ENCODE measurements around the gene GLRX3. TPM values are rescaled to one million over a fixed set of nuclear protein-coding genes. Genes with fewer than 3 reads are reported as not detected.

GLRX3 gene
- total RNA-seq, 1 donor from 2014 or later = 61.2 TPM

- no peak for DNase-seq (ENCODE audit: extremely low spot score, unreplicated experiment)
- Mint-ChIP-seq H3K36me3 (ENCODE audit: unreplicated experiment) (no peaks in the 10 kb centered on the region), H3K9me3 (ENCODE audit: unreplicated experiment) (no peaks in the 10 kb centered on the region), H3K27me3 (ENCODE audit: unreplicated experiment) (peaks cover 2% of the 10 kb centered on the region), H3K4me1 (ENCODE audit: unreplicated experiment) (peaks cover 9% of the 10 kb centered on the region), H3K4me3 (ENCODE audit: unreplicated experiment) (no peak overlapping the region), H3K27ac (ENCODE audit: unreplicated experiment) (no peak overlapping the region)
- TF ChIP-seq CTCF (IDR thresholded peaks at IDR 0.05) = no peak
These were observed 8.0 kb upstream of the GLRX3 start for GRCh38 chr10:130128062-130128781.

GRCh38 chr10:130128922-130129321 is 7.3 kb upstream of the GLRX3 start:
- no peak for DNase-seq (ENCODE audit: extremely low spot score, unreplicated experiment)
- Mint-ChIP-seq H3K36me3 (ENCODE audit: unreplicated experiment) (no peaks in the 10 kb centered on the region), H3K4me1 (ENCODE audit: unreplicated experiment) (peaks cover 9% of the 10 kb centered on the region), H3K9me3 (ENCODE audit: unreplicated experiment) (no peaks in the 10 kb centered on the region), H3K4me3 (ENCODE audit: unreplicated experiment) (no peak overlapping the region), H3K27me3 (ENCODE audit: unreplicated experiment) (peaks cover 2% of the 10 kb centered on the region), H3K27ac (ENCODE audit: unreplicated experiment) (no peak overlapping the region)
- TF ChIP-seq CTCF (IDR thresholded peaks at IDR 0.05) = no peak

GRCh38 chr10:130135676-130136225 is 440 bp upstream of the GLRX3 start:
- DNase-seq (ENCODE audit: extremely low spot score, unreplicated experiment) = no peak
- no peaks in the 10 kb centered on the region for H3K9me3 Mint-ChIP-seq (ENCODE audit: unreplicated experiment)
- H3K36me3 Mint-ChIP-seq (ENCODE audit: unreplicated experiment) = peaks cover 2% of the 10 kb centered on the region
- peak overlapping the region; percentile 88 for H3K4me3 Mint-ChIP-seq (ENCODE audit: unreplicated experiment)
- H3K4me1 Mint-ChIP-seq (ENCODE audit: unreplicated experiment) = peaks cover 30% of the 10 kb centered on the region
- H3K27me3 Mint-ChIP-seq (ENCODE audit: unreplicated experiment) = no peaks in the 10 kb centered on the region
- peak overlapping the region; percentile 87 for H3K27ac Mint-ChIP-seq (ENCODE audit: unreplicated experiment)
- no peak for TF ChIP-seq CTCF (IDR thresholded peaks at IDR 0.05)

- H3K9me3 Mint-ChIP-seq (ENCODE audit: unreplicated experiment) = no peaks in the 10 kb centered on the region
- H3K36me3 Mint-ChIP-seq (ENCODE audit: unreplicated experiment) = peaks cover 2% of the 10 kb centered on the region
- peak overlapping the region; percentile 79 for H3K27ac Mint-ChIP-seq (ENCODE audit: unreplicated experiment)
- DNase-seq (ENCODE audit: extremely low spot score, unreplicated experiment) = no peak
- peaks cover 37% of the 10 kb centered on the region for H3K4me1 Mint-ChIP-seq (ENCODE audit: unreplicated experiment)
- H3K27me3 Mint-ChIP-seq (ENCODE audit: unreplicated experiment) = no peaks in the 10 kb centered on the region
- TF ChIP-seq CTCF (IDR thresholded peaks at IDR 0.05) = no peak
- peak overlapping the region; percentile 80 for H3K4me3 Mint-ChIP-seq (ENCODE audit: unreplicated experiment)
These were observed 878 bp downstream of the GLRX3 start for GRCh38 chr10:130137090-130137448.

GRCh38 chr10:130137659-130138478 is 1.7 kb downstream of the GLRX3 start:
- Mint-ChIP-seq H3K4me1 (ENCODE audit: unreplicated experiment) (peaks cover 42% of the 10 kb centered on the region), H3K27ac (ENCODE audit: unreplicated experiment) (peak overlapping the region; percentile 79), H3K4me3 (ENCODE audit: unreplicated experiment) (peak overlapping the region; percentile 80), H3K36me3 (ENCODE audit: unreplicated experiment) (peaks cover 9% of the 10 kb centered on the region), H3K27me3 (ENCODE audit: unreplicated experiment) (no peaks in the 10 kb centered on the region), H3K9me3 (ENCODE audit: unreplicated experiment) (no peaks in the 10 kb centered on the region)
- DNase-seq (ENCODE audit: extremely low spot score, unreplicated experiment) = no peak
- no peak for TF ChIP-seq CTCF (IDR thresholded peaks at IDR 0.05)

All from osteocyte (in vitro differentiated cells).